ENCODE data around the gene CASQ2.

CASQ2 gene

DNA sequence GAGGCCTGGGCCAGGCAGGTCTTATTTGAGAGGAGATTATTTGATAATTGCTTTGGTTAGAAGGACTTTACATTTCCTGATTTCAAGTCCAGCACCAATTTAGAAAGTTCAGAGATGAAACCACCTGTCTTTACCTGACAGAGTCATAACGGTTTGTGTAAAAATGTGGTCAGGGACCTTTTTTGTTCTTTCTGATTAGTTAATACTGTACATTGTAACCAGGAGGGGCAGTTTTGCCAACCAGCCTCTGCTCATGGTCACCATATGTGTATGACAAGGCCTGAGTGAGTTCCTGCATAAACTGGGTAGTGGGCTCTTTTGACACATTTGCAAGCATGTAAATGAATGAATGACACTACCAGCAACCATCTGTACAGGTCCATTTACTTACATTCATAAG, 70.9 kb downstream of the CASQ2 start:
- DNase-seq (ENCODE audit: low read depth), result no peak

DNA sequence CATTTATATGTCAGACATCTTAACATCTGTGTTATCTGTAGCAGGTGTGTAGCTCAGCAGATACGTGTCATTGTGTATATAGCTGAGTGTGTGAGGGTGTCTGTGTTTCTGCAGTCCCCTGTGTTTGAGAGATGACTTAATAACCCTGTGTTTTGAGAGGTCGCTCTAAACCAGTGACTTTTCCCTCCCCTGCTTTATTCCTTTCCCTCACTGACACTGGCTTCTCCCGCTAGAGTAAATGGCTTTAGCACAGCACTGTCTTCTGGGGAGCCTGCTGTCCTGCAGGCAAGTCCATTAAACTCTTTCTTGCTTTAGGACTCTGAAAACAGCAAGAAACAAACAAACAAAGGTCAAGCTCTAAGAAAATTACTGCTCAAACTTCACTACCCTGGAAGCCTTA, 73.7 kb downstream of the CASQ2 start:
- no peak for DNase-seq (ENCODE audit: low read depth)

- no peak for DNase-seq (ENCODE audit: low read depth)
Measured at GRCh38 chr1:115692224-115692623, 76.3 kb downstream of the CASQ2 start.

DNA sequence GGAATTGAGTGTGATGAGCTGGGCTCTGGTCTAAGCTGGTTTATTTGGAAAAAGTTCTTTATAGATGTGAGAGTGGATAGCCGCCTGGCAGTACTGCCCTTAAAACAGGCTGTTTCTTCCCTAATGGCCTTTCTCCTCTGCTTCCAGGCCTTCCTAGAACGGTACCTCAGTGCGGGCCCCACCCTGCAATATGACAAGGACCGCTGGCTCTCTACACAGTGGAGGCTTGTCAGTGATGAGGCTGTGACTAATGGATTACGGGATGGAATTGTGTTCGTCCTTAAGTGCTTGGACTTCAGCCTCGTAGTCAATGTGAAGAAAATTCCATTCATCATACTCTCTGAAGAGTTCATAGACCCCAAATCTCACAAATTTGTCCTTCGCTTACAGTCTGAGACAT, 77.5 kb downstream of the CASQ2 start:
- DNase-seq (ENCODE audit: low read depth), result no peak

DNA sequence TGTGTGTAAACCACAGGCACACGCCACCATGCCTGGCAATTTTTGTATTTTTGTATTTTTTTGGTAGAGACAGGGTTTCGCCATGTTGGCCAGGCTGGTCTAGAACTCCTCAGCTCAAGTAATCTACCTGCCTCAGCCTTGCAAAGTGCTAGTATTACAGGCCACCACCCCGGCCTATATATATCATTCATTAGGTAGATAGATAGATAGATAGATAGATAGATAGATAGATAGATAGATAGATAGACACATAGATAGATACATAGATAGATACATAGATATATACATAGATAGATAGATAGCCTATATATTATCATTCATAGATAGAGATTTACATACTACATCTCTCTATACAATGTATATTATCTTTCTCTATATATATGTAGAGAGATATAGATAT, 80.8 kb downstream of the CASQ2 start:
- no peak for DNase-seq (ENCODE audit: low read depth)

GRCh38 chr1:115685029-115685705, 83.3 kb downstream of the CASQ2 start:
- no peak for DNase-seq (ENCODE audit: low read depth)

DNA sequence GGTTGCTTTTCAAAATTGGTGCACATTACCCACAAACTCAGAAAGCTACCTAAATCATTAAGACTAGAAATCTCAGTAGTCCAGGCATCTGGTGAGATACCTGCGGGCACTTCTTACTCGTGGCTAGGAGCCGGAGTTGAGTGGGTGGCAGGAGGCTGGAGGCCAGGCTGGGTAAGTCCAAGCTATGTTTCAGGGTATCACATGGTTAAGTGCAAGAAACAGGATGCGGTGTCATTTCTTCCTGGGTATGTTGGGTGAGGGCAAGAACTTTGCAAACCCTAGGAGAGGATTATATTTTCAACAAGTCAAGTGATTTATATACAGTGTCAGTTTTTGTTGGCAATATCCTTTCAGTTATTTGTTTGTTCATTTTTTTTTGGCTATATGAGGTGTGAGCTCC, 85.7 kb downstream of the CASQ2 start:
- no peak for DNase-seq (ENCODE audit: low read depth)

- no peak for DNase-seq (ENCODE audit: low read depth)
Measured at GRCh38 chr1:115680730-115681111, 87.8 kb downstream of the CASQ2 start.

- peak; percentile 31 for DNase-seq (ENCODE audit: low read depth)
Measured at GRCh38 chr1:115679141-115679611, 89.3 kb downstream of the CASQ2 start.

DNA sequence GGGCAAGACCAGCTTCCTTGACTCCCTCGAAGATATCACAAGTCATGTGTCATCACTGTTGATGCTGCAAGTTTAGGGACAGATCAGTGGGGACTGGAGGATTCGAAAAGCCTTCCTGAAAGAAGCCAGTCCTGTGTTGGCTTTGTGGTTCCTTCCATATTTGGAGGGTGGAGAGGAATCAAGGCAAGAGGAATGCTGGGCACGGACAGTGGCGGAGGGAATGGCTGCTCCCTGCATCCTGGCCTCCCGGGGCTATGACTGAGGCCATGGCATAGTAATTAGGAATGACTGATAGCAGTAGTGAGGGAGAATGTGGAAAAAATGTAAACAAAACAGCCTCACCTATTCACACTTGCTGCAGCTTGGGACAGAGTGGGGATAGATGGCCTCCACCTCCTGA, 90.4 kb downstream of the CASQ2 start:
- DNase-seq (ENCODE audit: low read depth), result no peak

DNA sequence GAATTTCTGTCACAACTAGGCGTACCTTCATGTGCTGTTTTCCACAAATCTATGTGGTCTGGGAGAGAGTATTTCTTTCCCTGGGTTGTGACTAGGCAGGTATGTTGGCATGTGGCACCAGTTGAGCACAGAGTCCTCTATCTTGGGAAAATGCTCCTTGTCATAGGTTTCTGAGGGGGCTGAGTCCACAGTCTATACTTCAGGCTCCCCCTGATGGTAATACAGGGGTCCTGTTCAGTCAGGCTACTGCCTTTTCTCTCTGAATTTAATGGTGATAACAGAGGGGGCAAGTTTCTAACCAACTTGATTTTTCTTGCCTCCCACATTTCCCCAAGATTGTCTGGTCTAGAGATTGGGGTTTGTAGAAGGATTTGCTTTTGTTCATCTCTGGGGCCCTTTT, 90.9 kb downstream of the CASQ2 start:
- DNase-seq (ENCODE audit: low read depth), result no peak

DNA sequence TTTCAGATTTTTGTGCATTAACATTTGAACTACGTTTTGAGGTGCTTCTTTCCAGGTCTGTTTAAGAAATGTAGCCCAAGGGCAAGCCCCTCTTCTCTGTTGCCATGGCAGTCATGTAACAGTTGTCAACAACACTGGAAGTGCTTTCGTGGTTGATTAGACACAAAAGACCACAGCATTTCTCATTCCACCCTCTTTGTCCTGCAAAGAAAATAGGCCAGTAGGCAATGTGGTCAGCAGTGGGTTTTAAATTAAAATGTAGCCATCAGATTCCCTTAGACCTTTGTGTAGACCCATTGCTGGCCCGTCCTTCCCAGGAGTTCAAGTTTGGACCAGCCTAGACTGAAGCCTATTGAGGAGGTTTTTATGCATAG, 91.3 kb downstream of the CASQ2 start:
- DNase-seq (ENCODE audit: low read depth), result no peak

DNA sequence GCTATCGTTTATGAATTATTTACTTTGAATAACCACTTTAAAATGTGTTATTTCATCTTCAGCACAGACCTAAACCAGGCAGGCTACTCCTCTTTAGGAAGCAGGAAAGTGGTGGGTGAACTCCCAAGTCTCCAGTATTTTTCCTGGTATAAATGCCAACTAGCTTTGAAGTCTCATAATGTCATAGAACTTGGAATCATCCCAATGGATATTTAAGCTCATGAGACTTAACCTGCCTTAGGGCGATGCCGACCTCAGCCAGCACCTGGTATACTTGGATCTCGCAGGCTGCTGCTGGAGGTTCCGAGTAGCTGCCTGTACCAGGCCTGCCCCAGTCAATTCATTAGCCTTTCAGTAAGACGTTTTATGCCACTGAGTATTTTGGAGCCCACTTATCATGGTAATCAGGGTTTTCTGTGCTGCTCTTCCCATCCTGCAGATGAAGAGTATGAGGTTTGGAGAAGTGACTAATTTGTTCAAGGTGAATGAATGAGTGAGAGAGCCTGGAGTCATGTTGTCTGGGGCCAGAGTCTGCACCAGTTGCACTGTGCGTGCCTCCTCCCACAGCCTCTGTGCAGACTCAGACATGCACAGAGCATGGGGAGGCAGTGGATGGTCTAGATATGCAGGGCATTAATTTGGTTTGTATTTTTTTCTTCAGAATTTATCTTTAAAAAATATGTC, 91.9 kb downstream of the CASQ2 start:
- DNase-seq (ENCODE audit: low read depth), result no peak

DNA sequence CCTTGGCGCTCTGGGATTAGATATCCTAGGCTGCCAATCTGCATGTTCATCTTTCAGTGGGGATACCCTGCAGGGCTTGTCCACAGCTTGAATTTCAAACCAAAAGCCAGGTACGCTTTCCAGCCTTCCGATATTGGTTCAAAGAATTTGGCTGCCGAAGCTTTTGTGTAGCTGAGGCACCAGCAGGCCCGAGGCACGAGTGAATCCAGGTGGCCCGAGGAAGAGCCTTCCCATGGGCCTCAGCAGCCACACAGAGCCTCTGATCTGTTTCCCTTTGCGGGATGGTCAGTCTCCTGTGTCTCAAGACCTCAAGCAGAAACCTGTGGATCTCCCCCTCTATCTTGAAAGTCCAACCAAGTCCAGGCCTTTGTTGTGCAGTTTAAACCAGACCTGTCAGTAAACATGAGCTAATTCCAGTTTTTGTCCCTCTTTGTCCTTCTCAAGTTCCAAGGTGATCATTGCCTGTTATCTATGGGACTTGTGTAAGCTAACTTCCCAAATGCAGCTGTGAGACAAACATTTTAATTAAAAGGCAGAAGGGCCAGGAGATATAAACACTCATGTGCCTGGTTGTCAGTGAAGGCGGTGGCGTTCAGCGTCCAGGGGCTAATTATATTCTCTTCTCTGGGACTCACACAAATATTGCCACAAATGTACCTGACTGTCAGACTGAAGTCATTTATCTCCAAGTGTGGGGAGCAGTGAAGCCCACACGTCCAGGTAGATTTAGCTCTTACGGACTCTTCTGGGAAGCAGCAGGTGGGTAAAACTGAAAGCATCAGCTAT, 96.1 kb downstream of the CASQ2 start:
- DNase-seq (ENCODE audit: low read depth), result no peak

GRCh38 chr1:115671176-115671934, 97.2 kb downstream of the CASQ2 start:
- no peak for DNase-seq (ENCODE audit: low read depth)

DNA sequence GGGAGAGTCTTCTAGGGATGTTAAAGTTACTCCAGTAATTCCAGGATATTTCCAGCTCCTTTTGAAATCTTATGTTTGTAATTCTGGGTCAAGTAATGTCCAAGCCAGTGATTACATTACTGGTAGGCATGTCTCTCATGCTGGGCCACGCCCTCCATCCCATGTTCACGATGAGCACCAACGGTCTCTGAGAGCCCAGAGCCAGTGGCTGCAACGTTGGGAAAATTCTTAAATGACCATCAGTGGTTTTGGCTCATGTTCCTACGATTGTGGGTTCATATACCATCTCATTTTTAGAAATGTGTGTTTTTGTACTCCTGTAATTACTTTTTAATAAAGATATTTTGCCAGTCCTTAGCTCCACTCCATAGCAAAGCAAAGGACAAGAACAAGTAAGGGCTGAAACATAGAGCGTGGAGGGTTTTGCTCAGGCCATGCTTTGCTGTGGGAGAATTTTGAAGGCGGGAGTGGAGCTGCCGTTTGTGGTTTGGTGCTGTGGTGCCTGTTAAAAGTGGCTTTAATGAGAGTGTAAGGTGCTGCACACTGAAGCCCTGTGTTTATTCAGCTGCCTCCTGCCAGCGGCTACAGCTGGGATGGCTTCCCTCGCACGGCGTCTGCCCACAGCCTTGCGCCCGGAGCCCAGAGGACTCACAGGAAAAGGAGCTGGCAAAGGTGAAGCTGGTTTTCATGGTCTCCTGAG, 97.9 kb downstream of the CASQ2 start:
- no peak for DNase-seq (ENCODE audit: low read depth)

- DNase-seq (ENCODE audit: low read depth), result no peak
Measured at GRCh38 chr1:115669886-115670285, 98.6 kb downstream of the CASQ2 start.

DNA sequence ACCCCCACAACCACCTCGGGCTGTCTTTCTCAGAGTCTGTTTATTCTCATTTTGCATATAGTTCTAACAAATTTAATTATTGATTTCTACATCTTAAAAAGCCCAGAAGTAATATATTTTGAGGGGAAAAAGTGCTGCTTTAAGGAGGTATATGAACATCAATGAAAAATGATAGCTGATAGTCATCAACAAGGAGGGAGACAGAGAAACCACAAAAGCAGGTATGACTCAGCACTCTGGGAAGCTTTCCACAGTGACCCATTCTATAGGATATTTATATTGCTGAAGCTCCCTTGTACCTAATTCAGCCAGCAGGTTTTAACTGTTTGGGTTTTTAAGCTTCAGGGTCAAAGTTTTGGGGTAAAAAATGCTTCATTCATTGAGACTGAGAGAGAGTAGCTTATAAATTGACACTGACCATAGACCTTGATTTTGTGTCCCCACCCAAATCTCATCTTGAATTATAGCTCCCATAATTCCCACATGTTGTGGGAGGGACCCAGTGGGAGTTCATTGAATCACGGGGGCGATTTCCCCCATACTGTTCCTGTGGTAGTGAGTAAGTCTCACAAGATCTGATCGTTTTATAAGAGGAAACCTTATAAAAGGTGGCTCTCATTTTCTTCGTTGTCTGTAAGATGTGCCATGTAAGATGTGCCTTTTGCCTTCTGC, 99.4 kb downstream of the CASQ2 start:
- peak; percentile 72 for DNase-seq (ENCODE audit: low read depth)

GRCh38 chr1:115668579-115668978, 99.9 kb downstream of the CASQ2 start:
- DNase-seq (ENCODE audit: low read depth), result no peak

DNA sequence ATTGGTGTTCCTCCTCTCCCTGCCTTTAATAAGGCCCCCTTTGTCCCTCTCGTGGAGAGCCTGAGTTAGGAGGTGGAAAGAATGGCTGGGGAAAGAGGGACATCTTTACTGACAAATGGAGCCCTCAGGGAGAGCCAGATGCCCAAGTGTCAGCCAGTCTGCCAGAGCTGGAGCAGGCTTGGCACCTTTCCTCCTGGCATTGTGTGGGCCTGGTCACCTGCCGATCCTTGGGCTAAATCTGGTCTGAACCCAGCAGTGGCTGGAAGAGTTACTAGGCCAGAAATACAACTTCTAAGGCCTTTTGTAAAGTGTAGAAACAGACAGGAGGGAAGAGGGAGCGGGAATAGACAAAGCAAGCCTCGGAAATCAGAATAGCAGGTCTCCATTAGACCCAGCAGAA, 101.8 kb downstream of the CASQ2 start:
- DNase-seq (ENCODE audit: low read depth), result no peak

DNA sequence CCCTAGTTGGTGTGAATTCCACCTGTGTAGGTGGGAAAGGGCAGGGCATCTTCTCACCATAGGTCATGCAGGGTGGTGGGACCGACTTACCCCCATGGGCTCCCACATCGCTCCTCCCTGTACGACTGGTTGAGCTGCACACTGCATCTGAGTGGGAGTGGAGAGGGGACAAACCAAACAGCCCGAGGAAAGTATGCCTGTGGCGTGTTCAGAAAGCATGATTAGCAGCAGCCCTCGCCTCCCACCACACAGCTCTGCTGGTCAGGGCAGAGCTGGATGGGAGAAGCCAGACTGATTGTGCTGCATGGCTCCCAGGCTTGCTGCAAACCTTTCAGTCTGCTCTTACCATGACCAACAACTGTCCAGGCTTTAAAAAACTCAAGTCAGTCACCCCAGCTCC, 102.3 kb downstream of the CASQ2 start:
- no peak for DNase-seq (ENCODE audit: low read depth)
